ENCODE results near the gene GPR149.
"Not testable (repeated sequence)": the region's sequence is repeated elsewhere in the genome, so short reads cannot be mapped to it uniquely, and the experiment has no call there.

The GPR149 gene, protein sequence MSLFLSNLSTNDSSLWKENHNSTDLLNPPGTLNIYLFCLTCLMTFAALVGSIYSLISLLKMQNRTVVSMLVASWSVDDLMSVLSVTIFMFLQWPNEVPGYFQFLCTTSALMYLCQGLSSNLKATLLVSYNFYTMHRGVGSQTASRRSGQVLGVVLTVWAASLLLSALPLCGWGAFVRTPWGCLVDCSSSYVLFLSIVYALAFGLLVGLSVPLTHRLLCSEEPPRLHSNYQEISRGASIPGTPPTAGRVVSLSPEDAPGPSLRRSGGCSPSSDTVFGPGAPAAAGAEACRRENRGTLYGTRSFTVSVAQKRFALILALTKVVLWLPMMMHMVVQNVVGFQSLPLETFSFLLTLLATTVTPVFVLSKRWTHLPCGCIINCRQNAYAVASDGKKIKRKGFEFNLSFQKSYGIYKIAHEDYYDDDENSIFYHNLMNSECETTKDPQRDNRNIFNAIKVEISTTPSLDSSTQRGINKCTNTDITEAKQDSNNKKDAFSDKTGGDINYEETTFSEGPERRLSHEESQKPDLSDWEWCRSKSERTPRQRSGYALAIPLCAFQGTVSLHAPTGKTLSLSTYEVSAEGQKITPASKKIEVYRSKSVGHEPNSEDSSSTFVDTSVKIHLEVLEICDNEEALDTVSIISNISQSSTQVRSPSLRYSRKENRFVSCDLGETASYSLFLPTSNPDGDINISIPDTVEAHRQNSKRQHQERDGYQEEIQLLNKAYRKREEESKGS

DNA sequence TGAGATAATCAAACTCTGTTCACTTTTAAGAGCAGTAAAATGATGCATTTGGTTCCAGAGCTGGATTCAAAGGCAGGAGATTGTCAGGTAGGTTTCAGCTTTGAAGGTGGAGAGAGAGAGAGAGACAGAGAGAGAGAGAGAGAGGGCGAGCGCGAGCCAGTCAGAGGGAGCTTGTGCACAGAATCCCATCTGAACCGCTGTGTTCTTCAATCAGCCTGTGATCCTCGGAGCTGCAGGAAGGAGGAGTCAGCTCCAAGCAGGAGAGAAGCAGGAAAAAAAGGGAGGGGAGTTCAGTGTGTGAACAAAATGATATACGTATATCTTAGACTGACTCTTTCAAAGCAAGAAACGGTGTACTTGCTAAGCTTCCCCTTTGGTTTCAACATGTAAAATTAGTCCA is at the start of gene GPR149:
GPR149 (minus strand) TSS at position 177 of the 400 bp plus-strand sequence. CDS start 575 bp downstream, outside the sequence.
- no peak for DNase-seq

DNA sequence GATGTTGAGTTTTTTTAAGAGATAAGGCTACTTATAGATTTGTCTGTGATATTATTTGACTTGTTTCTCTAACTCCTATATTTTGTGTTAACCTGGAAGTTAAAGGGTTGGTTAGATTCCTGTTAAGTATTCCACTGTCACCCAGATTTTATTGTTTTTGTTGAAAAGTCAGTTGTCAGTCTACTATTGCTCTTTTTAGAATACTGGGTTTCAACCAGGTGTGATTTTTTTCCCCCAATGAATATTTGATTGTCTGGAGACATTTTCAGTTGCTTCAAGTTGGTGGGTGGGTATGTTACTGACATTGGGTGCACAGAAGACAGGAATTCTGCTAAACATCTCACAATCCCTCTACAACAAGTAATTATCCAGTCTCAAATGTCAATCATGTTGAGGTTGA is 43.8 kb upstream of the GPR149 start:
- DNase-seq = no peak

DNA sequence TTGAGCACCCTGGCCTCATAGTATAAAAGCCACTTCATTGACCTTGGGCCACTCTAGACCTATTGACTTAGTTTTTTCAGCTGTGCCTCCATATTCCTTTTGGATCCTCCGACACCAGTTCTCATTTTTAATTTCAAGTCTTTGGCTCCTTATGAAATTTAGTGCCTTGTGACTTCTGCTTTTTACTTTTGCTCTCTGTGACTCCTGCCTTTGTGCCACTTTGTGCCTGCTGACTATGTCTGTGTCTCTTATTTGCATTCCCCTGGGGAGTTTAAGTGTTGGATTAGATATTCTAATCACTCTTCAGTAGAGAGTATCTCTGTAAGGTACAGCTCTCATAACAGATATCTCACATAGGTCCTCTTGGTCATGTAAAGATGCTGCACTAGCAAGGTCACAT is 39.6 kb upstream of the GPR149 start:
- no peak for DNase-seq

DNA sequence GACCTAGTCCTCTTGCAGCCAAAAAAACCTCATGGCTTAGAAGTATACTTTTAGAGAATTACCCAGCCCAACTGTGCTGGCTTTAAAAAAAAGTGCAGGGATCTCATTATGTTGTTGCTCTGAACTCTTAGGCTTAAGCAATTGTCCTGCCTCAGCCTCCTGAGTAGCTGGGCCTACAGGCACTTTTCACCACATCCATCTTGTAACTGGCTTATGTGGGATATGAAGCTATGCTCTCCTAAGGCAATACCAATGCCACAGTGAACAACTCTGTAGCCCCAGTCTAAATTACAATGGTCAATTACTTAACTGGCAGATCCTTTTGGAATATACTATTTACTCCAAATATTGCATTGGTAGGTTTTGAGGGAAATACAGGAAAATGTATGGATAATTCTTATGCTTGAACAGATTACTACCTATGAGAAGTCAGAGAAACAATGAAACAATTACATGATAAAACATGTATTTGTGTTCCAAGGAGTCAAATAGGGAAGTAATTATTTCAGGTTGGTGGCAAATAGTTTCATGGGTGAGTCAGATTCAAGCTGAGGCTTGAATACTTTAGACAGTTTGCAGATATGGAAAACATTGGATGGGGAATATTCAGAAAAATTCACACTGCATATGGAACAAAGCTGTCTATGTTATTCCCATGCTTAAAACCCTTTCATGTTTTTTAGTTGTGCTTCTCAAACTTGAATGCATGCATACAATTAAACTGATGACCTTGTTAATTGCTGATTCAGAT is 34.6 kb upstream of the GPR149 start:
- DNase-seq = no peak

DNA sequence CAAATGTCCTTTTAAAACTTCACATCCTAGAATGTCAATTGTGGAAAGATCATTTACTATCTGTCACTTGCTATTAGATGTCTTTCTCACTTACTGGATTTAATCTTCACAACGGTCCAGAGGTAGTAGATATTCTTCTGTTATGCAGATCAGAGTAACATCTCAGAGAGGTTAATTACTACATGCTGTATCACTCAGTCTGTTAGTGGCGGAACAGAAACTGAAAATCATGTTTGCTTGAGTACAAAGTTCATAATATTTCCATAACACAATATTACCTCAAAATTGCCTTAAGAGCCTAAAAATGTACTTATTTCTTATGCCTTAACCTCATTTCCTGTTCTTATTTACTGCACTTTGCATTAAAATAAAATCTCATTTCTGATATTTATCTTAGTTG is 28.6 kb upstream of the GPR149 start:
- DNase-seq = no peak

DNA sequence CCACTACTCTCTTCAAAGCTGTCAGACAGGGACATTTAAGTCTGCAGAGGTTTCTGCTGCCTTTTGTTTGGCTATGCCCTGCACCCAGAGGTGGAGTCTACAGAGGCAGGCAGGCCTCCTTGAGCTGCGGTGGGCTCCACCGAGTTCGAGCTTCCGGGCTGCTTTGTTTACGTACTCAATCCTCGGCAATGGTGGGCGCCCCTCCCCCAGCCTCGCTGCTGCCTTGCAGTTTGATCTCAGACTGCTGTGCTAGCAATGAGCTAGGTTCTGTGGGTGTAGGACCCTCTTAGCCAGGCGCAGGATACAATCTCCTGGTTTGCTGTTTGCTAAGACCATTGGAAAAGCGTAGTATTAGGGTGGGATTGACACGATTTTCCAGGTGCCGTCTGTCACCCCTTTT is 9.1 kb upstream of the GPR149 start:
- DNase-seq = not testable (repeated sequence)

DNA sequence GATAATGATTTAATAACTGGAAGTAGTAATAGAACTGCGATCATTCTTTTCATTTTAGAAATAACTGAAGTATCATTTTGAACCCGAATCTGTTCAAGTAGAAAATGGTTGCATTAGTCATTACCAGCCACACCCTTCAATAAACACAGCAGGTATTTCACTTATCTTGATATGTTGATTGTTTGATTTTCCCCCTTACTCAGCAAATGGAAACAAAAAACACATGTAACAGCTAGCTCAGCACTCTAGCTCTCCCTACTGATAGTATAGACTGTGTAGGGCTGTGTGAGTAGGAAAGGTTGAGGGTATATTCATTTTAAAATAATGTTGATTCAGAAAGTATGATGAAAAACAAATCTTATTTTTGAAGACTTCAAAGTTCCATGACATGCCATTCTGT is 1.1 kb upstream of the GPR149 start:
- DNase-seq = no peak

DNA sequence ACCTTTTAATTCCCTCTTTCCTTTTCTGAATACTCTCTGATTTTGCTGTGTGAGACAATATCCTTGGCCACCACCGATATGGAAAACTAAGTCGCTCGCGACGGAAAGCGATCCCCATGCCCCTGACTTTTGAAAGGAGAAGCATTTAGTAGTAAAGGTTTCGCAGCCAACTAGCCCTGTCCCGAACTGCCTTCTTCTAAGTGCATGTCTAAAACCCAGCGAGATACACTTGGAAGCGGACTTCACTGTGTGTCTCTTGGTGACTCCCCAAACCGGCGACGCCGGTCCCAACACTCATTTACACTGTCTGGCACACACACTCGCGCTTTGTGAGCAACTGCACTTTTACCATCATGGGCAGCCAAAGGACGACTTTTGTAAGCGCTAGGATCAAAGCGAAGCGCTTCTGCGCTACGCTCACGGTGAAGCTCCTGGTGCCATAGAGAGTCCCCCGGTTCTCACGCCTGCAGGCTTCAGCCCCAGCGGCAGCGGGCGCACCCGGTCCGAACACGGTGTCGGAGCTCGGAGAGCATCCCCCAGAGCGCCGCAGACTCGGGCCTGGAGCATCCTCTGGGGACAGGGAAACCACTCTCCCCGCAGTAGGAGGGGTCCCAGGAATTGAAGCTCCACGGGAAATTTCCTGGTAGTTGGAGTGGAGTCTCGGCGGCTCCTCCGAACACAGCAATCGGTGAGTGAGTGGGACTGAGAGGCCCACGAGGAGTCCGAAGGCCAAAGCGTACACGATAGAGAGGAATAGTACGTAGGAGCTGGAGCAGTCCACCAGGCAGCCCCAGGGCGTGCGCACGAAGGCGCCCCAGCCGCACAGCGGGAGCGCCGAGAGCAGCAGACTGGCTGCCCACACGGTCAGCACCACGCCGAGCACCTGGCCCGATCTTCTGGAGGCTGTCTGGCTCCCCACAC is 1.4 kb downstream of the GPR149 start:
- DNase-seq = no peak

DNA sequence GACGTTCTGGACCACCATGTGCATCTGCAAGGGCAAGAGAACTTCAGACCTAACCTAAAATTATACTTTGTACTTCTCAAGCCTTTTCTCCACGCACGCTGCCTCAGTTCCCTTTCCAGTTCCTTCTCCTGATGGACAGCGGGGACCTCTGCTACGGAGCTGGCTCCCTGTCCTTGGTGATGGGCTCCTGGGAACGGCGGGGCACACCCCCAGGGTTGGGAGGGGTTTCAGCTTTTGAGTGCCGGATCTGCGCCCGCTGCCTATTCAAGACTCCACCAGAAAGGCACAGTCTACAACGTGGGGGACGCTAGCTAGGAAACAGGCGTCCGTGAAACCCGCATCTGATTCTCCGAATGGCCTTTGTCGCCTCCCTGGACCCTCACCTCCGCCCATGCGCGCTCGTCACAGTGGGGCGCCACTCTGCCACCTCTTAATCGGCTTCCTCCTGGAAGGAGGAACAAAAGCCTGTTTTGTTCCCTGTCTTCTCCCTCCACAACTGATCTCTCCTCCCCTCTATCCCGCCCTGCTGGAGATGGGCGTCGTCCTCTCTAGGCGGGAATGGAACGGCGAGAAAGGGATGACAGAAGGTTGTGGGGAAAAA is 2.2 kb downstream of the GPR149 start:
- DNase-seq = no peak

DNA sequence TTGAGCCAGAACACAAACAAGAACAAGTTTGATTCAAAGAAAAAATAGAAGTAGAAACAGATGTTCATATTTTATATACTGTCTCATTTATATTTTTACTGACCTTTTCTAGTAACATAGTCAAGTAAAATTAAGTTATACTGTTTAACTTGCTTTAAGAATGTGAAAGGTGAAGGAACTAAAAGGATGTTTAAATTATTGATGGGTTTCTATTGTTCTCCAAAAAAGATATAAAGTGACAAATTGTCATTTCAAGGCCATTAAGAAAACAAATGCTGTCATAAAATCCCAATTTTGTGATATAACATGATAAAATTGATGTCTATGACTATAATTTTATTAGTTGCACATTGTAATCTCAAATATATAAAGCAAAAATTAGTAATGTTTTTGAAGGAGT is 7.3 kb downstream of the GPR149 start:
- no peak for DNase-seq

DNA sequence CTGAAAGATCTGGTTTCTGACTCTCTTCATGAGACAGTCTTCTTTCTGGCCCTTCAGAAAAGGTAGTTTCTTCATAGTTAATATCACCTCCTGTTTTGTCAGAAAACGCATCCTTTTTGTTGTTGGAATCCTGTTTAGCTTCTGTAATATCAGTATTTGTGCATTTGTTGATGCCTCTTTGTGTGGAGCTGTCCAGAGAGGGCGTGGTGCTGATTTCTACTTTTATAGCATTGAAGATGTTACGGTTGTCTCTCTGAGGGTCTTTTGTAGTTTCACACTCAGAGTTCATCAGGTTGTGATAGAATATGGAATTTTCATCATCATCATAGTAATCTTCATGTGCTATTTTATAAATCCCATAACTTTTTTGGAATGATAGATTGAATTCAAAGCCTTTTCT is 8.9 kb downstream of the GPR149 start:
- DNase-seq = peak; percentile 28

DNA sequence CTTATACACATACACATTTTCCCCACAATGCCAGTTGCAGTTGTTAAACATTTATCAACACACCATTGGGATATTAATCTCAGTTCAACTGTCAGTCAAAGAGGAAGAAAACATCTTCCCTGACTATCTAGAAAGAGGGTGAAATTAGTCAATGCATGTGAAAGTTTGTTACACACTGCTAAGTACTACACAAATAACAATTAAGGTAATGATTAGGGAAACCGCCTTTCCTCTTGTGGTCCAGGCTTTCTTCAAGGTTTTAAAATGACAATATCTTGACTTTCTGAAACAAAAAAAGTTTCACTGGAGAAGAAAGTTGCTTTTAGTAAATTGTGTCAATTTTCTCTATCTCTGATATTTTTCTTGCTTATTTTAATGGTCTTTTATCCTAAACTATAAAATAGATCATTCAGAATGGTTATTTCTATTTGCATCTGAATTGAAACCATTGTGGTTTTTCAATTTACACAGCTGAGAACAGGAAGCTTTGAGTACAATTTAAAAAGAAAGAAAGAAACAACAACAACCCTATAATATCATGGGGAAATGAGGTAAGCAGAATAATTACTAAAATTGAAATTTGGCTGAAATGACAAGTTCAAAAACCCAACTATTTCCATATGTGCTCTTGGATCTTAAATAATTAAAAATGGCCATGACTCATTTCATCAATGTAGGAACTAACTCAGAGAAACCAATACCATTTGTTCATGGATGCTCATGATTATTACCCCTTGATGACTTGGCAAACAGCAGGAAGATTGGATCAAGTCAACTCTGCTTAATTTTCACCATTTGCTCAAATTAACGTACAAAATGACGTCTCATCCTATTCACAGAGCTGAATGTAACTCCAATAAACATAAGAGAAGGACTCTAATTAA is 31.7 kb downstream of the GPR149 start:
- DNase-seq = no peak

DNA sequence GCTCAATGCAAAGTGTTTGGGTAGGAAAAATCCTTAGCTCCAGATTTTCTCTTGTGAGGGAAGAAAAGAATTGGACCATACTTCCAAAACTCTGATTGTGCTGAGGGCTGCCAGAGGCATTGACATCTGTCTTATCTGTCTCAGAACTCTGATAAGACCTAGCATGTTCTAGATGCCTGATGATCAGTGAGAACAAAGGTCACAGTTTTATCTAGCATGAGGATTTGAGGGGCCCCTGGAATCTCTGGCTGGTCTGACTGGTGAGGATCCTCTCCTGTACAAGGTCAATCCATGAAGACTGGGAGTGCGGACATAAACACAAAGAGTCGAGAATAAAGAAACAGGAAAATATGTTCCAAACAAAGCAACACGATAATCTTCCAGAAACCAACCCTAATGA is 40.1 kb downstream of the GPR149 start:
- DNase-seq = no peak

DNA sequence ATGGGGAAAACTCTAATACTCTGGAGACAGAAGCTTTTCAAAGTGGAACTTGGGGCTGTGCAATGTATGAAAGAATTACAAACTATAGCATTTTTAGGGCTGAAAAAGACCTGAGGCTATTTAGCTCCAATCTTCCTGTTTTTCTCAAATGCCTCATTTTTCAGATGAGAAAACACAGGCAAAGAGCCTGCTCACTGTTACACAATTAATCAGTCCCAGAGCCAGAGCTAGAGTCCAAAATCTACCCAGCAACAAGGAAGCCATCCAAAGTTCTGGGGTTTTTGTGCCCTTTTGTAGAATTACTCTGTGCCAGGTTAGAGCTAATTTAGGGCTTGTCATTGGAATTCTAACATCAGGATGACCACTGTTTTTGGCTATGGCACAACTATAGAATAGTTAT is 45.5 kb downstream of the GPR149 start:
- DNase-seq = no peak

DNA sequence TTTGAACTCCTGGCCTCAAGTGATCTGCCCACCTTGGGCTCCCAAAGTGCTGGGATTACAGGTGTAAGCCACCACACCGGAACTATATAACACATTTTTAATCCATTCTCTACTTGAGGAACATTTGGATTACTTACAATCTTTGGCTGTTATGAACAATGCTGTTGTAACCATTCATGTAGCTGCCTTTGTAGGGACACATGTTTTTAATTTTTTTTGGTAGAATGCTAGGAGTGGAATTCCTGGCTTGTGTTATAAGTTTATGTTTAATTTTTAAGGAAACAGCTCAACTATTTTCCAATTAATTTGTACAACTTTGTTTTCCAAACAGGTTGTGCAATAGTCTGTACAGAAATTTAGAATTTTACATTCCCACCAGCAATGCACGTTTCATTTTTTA is 51.7 kb downstream of the GPR149 start:
- no peak for DNase-seq

DNA sequence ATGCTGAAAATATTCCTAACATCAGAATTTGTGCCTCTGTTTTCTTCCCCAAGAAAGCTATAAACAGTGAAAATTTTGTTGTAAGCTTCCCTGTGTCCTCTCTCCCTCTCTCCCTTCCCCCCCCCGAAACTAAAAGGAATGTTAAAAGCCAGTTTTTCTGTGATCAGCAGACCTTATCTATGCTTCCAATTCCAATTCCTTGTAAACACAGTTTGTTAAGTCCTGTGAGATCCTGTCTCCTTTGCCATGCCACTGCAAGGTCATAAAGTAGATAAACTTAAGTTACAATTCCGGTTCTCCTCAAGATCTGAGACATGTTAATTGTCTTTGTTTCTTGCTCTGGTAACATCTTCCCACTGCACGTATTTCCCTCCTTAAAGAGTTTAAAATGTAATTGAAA is 62.8 kb downstream of the GPR149 start:
- DNase-seq = no peak

DNA sequence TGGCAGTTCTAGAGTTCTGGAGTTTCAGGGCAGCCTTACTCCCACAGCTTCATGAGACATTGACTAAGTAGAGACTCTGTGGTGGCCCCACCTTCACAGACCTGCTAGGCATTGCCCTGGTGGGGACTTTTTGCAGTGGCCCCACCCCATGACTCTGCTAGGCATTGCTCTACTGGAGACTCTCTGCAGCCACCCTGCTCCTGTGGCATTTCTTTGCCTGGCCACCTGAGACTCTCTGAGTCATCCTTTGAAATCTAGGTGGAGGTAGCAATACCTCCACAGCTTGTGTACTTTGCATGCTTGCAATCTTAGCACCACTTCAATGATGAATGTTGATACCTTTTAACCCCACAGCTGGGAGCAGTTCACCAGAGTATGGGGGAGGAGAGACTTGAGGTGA is 65.1 kb downstream of the GPR149 start:
- no peak for DNase-seq

DNA sequence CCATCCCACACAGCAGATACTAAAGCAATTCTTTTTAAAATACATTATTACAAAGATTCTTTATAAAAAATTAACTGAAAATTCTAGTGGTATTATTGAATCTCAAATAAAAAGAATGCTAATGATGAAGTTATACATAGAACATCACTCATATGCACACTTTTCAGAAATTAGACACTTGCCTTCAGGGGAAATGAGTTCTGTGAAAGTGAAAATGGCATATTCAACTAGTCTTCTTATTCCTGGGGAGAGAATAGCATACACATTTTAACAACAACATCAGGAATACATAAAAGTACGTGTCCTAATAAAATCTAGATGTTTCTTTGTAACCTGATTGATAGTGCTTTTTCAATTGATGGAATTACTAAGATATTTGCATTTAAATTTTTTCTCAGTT is 68.9 kb downstream of the GPR149 start:
- no peak for DNase-seq

DNA sequence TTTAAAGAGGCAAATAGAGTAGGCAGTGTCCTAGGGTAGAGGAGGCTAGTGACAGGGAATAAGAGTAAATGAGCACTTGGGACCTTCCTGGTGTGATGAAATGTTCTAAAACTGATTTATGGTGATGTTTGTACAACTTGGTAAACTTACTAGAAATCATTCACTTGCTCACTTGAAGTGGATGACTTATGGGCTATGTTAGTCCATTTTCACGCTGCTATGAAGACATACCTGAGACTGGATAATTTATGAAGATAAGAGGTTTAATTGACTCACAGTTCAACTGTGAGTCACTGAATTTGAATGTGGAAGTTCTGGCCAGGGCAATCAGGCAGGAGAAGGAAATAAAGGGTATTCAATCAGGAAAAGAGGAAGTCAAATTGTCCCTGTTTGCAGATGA is 74.0 kb downstream of the GPR149 start:
- no peak for DNase-seq

DNA sequence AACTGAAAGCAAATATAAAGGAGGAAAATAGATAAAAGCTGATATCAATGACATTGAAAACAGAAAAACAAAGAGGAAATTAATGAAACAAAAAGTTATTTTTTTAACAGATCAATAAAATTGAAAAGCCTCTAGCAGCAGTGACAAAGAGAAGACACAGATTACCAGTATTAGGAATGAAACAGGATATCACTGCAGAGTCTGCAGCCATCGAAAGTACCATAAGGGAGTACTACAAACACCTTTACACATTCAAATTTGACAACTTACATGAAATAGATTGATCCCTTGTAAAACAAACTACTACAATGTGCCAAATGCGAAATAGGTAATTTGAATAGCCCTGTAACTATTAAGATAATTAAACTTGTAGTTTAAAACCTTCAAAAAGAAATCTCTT is 80.8 kb downstream of the GPR149 start:
- no peak for DNase-seq

Measured in hematopoietic multipotent progenitor cell treated with erythropoietin and hydrocortisone succinate and interleukin-3 and kit ligand, for 8 days (in vitro differentiated cells).